ENCODE data around the gene NR1I3. TPM values are rescaled to one million over a fixed set of nuclear protein-coding genes. Genes with fewer than 3 reads are reported as not detected.
A peak's percentile ranks its signal among the peaks of the same experiment; 100 is the strongest.

Gene NR1I3
- total and polyA plus RNA-seq, 9 donors: not detected

GRCh38 chr1:161229896-161230295, 8.1 kb downstream of the NR1I3 start:
- H3K36me3 ChIP-seq: no peaks in the 10 kb centered on the region
- H3K4me1 ChIP-seq (ENCODE audit: insufficient read depth): peaks cover 5% of the 10 kb centered on the region
- H3K9me3 ChIP-seq: no peaks in the 10 kb centered on the region
- intact Hi-C loops (cut with DNase I): loop anchor here in 3 of 4 donors (2.0 to 10.0 kb wide), 5 partner anchors 38 to 155 kb away; partner anchors contain the start of gene MPZ (in 1 of the 3)
- no peaks in the 10 kb centered on the region for H3K27me3 ChIP-seq
- TF ChIP-seq EP300 (IDR thresholded peaks at IDR 0.05): no peak
- no peak for TF ChIP-seq POLR2A (IDR thresholded peaks at IDR 0.05)
- TF ChIP-seq CTCF (IDR thresholded peaks at IDR 0.05): no peak
- H3K27ac ChIP-seq: no peak overlapping the region
- WGBS, 3 donors: 52 to 62% (median 56%) methylated on average over 3 of the region's 3 CpGs
- no peak overlapping the region for H3K4me3 ChIP-seq
- DNase-seq: no peak

- H3K27ac ChIP-seq: no peak overlapping the region
- no peak for DNase-seq
- intact Hi-C loops (cut with DNase I): loop anchor here in 3 of 4 donors (2.0 to 10.0 kb wide), 5 partner anchors 36 to 157 kb away; partner anchors contain the start of gene MPZ (in 1 of the 3)
- TF ChIP-seq POLR2A (IDR thresholded peaks at IDR 0.05) (no peak), CTCF (IDR thresholded peaks at IDR 0.05) (no peak), EP300 (IDR thresholded peaks at IDR 0.05) (no peak)
- WGBS, 3 donors: 90 to 94% (median 92%) methylated on average over 7 of the region's 7 CpGs
- H3K36me3 ChIP-seq: no peaks in the 10 kb centered on the region
- no peaks in the 10 kb centered on the region for H3K9me3 ChIP-seq
- no peak overlapping the region for H3K4me3 ChIP-seq
- no peaks in the 10 kb centered on the region for H3K27me3 ChIP-seq
- peaks cover 5% of the 10 kb centered on the region for H3K4me1 ChIP-seq (ENCODE audit: insufficient read depth)
These were observed 10.0 kb downstream of the NR1I3 start for GRCh38 chr1:161228032-161228431.

GRCh38 chr1:161227196-161227871, 10.7 kb downstream of the NR1I3 start:
- intact Hi-C loops (cut with DNase I): loop anchor here in 3 of 4 donors (5.0 to 10.0 kb wide), 4 partner anchors 35 to 157 kb away; partner anchors contain the start of gene MPZ (in 1 of the 3)
- peak overlapping the region in 1 of 2 donors; percentile 13 for H3K27ac ChIP-seq
- H3K4me3 ChIP-seq: no peak overlapping the region
- H3K27me3 ChIP-seq: no peaks in the 10 kb centered on the region
- TF ChIP-seq EP300 (IDR thresholded peaks at IDR 0.05) (no peak), CTCF (IDR thresholded peaks at IDR 0.05) (peak; percentile 78 to 84 (median 81))
- peaks cover 5% of the 10 kb centered on the region for H3K4me1 ChIP-seq (ENCODE audit: insufficient read depth)
- H3K36me3 ChIP-seq: no peaks in the 10 kb centered on the region
- no peaks in the 10 kb centered on the region for H3K9me3 ChIP-seq
- WGBS, 3 donors: 37 to 42% (median 40%) methylated on average over 11 of the region's 11 CpGs
- peak; percentile 84 to 91 (median 90) for DNase-seq

- Histone ChIP-seq H3K4me1 (ENCODE audit: insufficient read depth) (peaks cover 5% of the 10 kb centered on the region), H3K27ac (peak overlapping the region in 1 of 2 donors; percentile 49), H3K4me3 (peak overlapping the region; percentile 58), H3K27me3 (no peaks in the 10 kb centered on the region), H3K36me3 (no peaks in the 10 kb centered on the region), H3K9me3 (no peaks in the 10 kb centered on the region)
- DNase-seq: no peak
- WGBS, 3 donors: 39 to 43% (median 43%) methylated on average over 3 of the region's 3 CpGs
- no peak for TF ChIP-seq CTCF (IDR thresholded peaks at IDR 0.05)
- no peak for TF ChIP-seq EP300 (IDR thresholded peaks at IDR 0.05)
- no peak for TF ChIP-seq POLR2A (IDR thresholded peaks at IDR 0.05)
- intact Hi-C loops (cut with DNase I): loop anchor here in 3 of 4 donors (5.0 to 10.0 kb wide), 4 partner anchors 34 to 158 kb away; partner anchors contain the start of gene MPZ (in 1 of the 3)
These were observed 11.2 kb downstream of the NR1I3 start for GRCh38 chr1:161226759-161227158.

Measured in ovary (tissue), 9 donors.